Stimulated activated CD8-positive, alpha-beta memory T cell treated with anti-CD3 and anti-CD28 coated beads, Interleukin-15, amount 100 ng/mL, for 1 hour (primary cell): ENCODE measurements around the gene PM20D2.

Experiments
- DNase-seq: peaks from one replicate; pipeline ENCODE4 v3.0.0-alpha.2; 2020; ENCODE audit warnings: low read depth

PM20D2 gene

DNA sequence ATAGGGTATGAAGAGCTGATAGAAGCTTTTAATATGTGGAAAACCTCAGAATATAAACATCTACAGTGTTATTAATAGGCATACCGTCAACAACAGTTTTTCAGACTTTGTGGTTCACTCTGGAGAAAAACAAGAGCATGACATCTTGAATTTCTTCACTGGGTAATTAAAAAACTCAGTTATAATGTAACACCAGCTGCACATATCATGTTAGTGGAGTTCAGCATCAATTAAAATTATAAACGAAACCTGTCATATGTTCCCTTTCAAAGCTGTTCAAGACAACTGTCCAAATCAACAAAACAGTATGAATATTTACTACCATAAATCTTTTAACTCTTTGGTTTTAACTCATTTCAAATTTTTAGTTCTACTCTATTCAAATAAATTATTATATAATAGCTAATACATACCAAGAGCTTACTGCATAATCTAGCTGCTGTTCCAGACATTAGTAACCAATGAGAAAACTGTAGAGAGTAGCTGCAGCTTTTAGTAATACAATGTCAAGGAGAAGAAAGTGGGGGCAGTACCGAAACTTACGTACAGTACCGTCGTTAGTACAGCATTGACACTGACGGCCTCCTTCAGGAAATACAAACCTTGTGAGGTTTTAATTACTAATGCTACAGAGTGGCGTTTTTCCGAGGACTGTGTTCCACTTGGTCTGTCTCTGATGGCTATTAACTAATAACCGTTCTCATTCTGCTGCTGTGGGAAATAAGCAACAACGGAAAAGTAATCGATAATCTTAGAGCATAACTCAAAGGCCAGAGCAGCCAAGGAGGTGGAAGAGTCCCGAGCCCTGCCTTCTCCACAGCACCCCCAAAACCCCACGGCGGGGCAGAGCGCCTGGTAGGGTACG lies 532 bp upstream of the PM20D2 start:
- no peak for DNase-seq

GRCh38 chr6:89146718-89147700 lies 1.2 kb downstream of the PM20D2 start:
- DNase-seq: no peak

DNA sequence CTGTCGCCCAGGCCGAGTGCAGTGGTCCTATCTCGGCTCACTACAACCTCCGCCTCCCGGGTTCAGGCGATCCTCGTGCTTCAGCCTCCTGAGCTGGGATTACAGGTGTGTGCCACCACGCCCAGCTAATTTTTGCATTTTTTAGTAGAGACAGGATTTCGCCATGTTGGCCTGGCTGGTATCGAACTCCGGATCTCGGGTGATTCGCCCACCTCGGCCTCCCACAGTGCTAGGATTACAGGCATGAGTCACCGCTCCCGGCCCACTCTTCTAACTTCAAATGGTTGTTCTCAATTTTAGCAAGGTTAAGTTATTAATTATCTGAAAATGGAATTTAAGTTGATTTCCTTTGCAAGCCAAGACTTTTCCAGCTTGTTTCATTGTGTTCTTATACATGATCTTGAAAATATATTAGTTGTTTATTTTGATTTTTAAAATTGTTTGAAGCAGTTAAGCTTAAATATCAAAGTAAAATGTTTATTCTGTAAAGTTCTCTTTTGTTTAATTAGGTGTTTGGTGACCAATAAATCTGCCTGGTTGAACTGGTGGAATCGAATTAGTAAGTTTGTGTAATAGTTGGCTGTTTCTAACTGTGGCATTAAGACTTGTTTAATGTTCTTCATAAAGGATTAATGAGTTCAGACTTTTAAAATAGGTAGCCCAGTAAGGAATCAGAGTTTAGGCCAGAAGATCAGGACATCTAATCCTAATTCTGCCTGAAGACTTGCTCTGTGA lies 2.3 kb downstream of the PM20D2 start:
- DNase-seq: no peak

GRCh38 chr6:89154131-89154530 lies 8.3 kb downstream of the PM20D2 start:
- DNase-seq: no peak

DNA sequence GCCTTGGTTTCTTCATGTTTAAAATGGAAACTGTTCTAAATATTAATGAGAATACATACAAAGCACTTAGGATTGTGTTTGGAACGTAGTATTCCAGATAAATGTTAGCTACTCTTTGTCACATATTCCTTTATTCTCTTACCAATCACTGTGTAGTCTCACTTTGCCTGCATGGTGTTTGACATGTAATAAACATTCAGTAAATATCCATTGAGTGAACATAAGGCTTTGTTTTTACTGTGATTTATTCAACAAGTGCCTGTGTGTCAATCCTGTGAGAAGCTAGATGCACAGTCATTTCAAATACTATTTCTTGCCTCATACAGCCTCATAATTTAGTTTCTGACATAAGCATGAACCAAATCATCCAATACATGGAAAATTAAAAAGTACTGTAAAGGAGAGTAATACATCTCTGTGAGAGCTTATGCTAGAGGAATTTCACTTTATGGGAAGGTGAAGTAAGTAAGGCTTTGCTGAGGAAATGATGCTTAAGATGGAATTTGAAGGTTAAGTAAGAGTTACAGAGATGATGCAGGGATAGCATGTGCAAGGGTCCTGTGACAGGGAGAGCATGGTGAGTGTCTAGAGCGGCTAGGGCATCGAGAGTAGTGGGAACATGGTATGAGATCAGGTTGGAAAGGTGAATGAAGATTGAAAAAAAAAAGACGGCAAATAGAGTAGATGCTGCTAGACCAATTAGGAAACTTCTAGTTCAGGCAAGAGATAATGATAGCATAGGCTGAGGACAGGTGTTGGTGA lies 14.7 kb downstream of the PM20D2 start:
- DNase-seq: no peak

DNA sequence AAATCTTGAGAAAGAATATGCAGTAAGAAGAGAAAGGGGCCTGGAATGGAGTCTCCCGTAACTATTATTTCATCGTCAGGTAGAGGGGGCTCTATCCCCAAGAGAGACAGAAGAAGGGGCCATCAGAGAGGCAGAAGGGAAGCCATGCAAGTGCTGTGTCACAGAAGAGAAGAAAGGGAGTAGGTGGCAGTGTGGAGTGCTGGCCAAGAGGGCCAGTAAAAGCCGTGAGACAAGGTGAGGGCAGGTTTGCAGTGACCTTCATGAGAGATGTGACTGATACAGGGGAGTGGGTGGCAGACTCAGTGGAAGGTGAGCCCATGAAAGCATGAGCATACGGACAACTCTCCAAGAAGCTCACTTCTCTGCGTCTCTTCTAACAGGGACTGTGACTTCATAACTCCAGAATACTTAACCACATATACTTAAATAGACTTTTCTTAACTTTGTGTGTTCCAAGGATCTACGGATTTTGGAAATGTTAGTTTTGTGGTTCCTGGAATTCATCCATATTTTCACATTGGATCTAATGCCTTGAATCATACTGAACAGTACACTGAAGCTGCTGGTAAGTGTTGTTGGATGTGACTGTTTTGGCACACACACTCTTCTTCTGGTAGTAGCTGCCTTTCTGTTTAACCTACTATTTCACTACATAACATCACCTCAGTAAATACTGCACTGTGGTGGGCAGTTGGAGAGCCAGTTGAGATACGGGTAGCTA lies 15.6 kb downstream of the PM20D2 start:
- DNase-seq: no peak

DNA sequence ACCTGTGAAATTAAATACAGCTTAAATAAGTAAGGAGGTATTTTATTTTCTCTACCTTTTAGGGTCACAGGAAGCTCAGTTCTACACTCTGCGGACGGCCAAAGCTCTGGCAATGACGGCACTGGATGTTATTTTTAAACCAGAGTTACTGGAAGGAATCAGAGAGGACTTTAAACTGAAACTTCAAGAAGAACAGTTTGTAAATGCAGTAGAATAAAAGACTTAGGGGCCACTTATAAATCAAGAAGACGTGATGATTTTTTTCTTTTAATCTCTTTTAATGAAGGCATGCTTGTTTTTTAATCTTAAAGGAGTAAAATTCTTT lies 16.2 kb downstream of the PM20D2 start:
- DNase-seq: no peak

DNA sequence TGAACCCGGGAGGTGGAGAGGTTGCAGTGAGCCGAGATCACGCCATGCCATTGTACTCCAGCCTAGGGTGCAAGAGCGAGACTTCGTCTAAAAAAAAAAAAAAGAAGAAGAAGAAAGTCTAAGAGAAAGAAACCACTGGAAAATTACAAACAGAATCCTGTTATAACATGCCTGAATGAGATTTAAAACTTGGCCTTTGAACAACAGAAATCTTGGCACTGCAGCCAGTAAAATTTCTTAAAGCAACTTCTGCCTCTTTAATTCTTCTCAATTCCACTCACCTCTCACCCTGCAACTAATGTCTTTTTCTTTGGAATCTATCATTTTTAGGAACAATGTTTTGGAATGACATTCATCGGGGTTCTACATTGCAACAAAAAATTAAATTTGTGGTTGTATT lies 26.3 kb downstream of the PM20D2 start:
- no peak for DNase-seq

DNA sequence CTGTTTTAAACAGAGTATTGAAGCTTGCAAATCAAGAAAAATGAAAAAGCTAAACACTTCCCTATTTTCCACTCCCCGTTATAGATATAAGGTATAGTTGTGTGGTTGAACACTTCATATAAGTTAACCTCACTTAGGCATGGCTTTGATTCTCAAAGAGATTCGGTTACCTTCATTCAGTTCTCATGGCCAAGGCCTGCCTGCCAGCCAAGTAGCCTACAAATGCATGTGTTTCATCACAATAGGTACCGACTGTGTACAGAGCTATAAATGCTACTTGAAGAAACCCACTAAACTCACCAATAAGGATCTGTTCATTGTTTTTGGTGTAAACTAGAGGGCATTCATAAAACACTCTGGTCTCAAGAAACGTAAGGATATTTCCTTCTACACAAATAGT lies 27.8 kb downstream of the PM20D2 start:
- DNase-seq: no peak

DNA sequence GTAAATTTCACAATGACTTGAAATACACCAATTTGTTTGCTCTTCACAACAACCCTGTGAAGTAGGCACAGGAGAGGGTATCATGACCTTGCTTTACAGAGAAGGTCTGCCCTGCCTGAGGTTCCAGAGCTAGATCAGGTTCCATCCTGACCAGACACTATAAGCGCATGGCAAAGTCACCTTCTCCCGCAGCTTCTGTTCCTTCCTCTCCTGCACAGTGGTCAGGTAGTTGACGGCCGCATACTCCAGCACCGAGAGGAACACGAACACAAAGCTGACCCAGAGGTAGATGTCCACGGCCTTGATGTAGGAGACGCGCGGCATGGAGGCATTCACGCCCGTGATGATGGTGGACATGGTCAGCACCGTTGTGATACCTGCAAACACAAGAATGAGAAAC lies 34.3 kb downstream of the PM20D2 start:
- no peak for DNase-seq

- DNase-seq: no peak
Measured at GRCh38 chr6:89180971-89181370, 35.1 kb downstream of the PM20D2 start.

- DNase-seq: no peak
Measured at GRCh38 chr6:89183294-89183693, 37.4 kb downstream of the PM20D2 start.

- no peak for DNase-seq
Measured at GRCh38 chr6:89184344-89184743, 38.5 kb downstream of the PM20D2 start.

GRCh38 chr6:89186762-89187161 lies 40.9 kb downstream of the PM20D2 start:
- no peak for DNase-seq

DNA sequence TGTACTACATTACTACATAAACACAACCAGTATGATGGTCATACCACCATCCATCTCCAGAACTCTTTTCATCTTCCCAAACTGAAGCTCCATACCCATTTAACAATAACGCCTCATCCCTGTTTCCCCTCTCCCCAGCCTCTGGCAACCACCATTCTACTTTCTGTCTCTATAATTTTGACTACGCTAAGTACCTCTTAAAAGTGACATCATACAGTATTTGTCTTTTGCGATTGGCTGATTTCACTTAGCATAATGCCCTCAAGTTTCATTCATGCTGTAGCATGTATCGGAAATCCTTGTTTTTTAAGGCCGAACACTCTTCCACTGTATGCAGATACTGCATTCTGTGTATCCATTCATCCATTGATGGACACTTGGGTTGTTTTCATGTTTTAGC lies 41.6 kb downstream of the PM20D2 start:
- DNase-seq: no peak

- DNase-seq: no peak
Measured at GRCh38 chr6:89190741-89191140, 44.9 kb downstream of the PM20D2 start.

DNA sequence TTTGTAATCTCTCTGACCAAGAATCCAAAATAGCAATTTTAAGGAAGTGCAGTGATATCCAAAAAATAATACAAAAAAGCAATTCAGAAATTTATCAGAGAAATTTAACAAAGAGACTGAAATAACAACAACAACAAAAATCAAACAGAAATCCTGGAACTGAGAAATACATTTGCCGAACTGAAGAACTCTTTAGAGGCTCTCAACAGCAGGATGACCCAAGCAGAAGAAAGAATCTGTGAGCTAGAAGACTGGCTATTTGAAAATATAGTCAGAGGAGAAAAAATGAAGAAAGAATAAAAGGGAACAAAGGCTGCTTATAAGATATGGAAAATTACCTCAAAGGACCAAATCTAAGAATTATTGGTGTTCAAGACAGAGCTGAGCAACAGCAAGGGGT lies 48.7 kb downstream of the PM20D2 start:
- DNase-seq: no peak

DNA sequence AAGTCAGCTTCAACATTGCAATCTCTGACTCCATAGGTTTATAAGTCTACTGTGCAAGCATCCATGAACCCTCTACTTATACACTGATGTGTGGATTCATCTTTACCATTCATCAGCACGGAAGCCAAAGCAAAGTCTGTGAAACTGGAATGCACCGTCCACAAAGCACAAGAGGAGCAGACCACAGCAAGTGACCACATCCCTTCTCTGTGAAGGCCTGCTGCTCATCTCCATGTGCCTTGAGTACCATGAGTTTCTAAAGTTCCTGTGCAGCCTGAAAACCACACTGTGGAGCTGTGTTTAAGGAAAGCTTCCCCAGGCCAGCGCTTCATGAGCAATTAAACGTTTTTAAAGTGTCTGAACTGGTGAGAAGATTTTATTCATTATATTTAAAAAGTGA lies 51.3 kb downstream of the PM20D2 start:
- no peak for DNase-seq

- DNase-seq: no peak
Measured at GRCh38 chr6:89198235-89198634, 52.4 kb downstream of the PM20D2 start.

GRCh38 chr6:89199579-89199978 lies 53.7 kb downstream of the PM20D2 start:
- DNase-seq: no peak

GRCh38 chr6:89200706-89201215 lies 54.9 kb downstream of the PM20D2 start:
- no peak for DNase-seq
